ENCODE results near the gene EFNA1. TPM values are rescaled to one million over a fixed set of nuclear protein-coding genes. Genes with fewer than 3 reads are reported as not detected.

EFNA1 gene
- total and polyA plus RNA-seq, 2 of the 13 experiments (the other 11 are each of a cell fraction or from before 2014, with no cell fraction given), result 81.8 to 874 TPM

DNA sequence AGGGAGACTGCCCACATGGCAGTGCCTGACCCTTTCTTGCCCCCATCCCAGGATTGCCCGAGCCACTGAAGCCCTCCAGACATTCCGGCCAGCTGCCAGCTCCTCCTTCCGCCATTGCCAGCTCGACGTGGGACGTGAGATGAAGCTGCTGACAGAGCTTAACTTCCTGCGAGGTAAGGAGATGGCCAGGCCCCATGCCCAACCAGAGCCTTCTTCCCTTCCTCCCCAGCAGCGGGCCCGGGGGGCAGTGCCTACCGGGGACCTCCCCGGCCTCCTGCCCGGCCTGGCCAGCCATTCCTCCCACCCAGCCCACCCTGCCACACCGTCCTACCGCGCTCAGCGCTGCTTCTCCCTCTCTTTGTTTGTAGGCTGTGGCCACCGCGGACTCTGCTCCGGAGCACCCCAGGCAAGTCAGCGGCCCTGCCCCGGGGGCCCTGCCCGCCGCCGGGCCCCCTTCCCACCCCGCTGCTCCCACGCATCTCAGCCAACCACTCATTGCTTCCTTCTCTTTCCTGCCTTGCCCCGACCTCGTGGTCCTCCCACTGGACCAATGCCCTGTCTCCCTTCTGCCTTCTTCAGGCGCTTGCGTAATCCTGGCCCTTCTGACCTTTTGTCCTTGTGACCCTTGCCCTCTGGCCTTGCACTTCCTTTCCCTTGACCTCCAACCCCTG lies 50.9 kb downstream of the EFNA1 start (continued):
- no peak for TF ChIP-seq ATF1 (CRISPR knock-in tag; IDR thresholded peaks at IDR 0.05)
- no peak for TF ChIP-seq SMAD3 (CRISPR knock-in tag; IDR thresholded peaks at IDR 0.05)
- no peak for TF ChIP-seq ZNF326 (CRISPR knock-in tag; IDR thresholded peaks at IDR 0.05; ENCODE audit: borderline replicate concordance)
- TF ChIP-seq HOXA3 (CRISPR knock-in tag; IDR thresholded peaks at IDR 0.05), result peak; percentile 57; the same call in 1 of the 2 replicates
- TF ChIP-seq ZZZ3 (CRISPR knock-in tag; IDR thresholded peaks at IDR 0.05; ENCODE audit: borderline replicate concordance), result no peak
- peak; percentile 98 for TF ChIP-seq NR2F2 (IDR thresholded peaks at IDR 0.05; ENCODE audit: borderline replicate concordance, low read depth)
- no peak for TF ChIP-seq ZNF552 (CRISPR knock-in tag; IDR thresholded peaks at IDR 0.05; ENCODE audit: borderline replicate concordance)
- no peak for TF ChIP-seq ZNF121 (CRISPR knock-in tag; IDR thresholded peaks at IDR 0.05)
- TF ChIP-seq, protein P1, sequence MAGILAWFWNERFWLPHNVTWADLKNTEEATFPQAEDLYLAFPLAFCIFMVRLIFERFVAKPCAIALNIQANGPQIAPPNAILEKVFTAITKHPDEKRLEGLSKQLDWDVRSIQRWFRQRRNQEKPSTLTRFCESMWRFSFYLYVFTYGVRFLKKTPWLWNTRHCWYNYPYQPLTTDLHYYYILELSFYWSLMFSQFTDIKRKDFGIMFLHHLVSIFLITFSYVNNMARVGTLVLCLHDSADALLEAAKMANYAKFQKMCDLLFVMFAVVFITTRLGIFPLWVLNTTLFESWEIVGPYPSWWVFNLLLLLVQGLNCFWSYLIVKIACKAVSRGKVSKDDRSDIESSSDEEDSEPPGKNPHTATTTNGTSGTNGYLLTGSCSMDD (CRISPR knock-in tag; IDR thresholded peaks at IDR 0.05), result no peak
- peak; percentile 57; the same call in 1 of the 2 replicates for TF ChIP-seq MYC (CRISPR knock-in tag; IDR thresholded peaks at IDR 0.05; ENCODE audit: borderline replicate concordance)
- TF ChIP-seq ZNF432 (CRISPR knock-in tag; IDR thresholded peaks at IDR 0.05; ENCODE audit: borderline replicate concordance), result no peak
- no peak for TF ChIP-seq TBX2 (CRISPR knock-in tag; IDR thresholded peaks at IDR 0.05; ENCODE audit: borderline replicate concordance)
- TF ChIP-seq NFE2L1 (CRISPR knock-in tag; IDR thresholded peaks at IDR 0.05; ENCODE audit: borderline replicate concordance), result no peak
- TF ChIP-seq ZNF333 (CRISPR knock-in tag; IDR thresholded peaks at IDR 0.05; ENCODE audit: borderline replicate concordance), result no peak
- no peak for TF ChIP-seq FLYWCH1 (CRISPR knock-in tag; IDR thresholded peaks at IDR 0.05)
- TF ChIP-seq, protein P2, sequence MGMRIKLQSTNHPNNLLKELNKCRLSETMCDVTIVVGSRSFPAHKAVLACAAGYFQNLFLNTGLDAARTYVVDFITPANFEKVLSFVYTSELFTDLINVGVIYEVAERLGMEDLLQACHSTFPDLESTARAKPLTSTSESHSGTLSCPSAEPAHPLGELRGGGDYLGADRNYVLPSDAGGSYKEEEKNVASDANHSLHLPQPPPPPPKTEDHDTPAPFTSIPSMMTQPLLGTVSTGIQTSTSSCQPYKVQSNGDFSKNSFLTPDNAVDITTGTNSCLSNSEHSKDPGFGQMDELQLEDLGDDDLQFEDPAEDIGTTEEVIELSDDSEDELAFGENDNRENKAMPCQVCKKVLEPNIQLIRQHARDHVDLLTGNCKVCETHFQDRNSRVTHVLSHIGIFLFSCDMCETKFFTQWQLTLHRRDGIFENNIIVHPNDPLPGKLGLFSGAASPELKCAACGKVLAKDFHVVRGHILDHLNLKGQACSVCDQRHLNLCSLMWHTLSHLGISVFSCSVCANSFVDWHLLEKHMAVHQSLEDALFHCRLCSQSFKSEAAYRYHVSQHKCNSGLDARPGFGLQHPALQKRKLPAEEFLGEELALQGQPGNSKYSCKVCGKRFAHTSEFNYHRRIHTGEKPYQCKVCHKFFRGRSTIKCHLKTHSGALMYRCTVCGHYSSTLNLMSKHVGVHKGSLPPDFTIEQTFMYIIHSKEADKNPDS (CRISPR knock-in tag; IDR thresholded peaks at IDR 0.05), result no peak
- TF ChIP-seq ZNF460 (CRISPR knock-in tag; IDR thresholded peaks at IDR 0.05; ENCODE audit: borderline replicate concordance), result no peak
- no peak for TF ChIP-seq PRPF4 (IDR thresholded peaks at IDR 0.05; ENCODE audit: low read depth, low read length, poor library complexity, severe bottlenecking)
- no peak for TF ChIP-seq YEATS2 (CRISPR knock-in tag; IDR thresholded peaks at IDR 0.05; ENCODE audit: borderline replicate concordance)
- TF ChIP-seq ZIK1 (CRISPR knock-in tag; IDR thresholded peaks at IDR 0.05; ENCODE audit: borderline replicate concordance, low read depth), result no peak
- no peak for TF ChIP-seq HOXA5 (CRISPR knock-in tag; IDR thresholded peaks at IDR 0.05)
- no peak for TF ChIP-seq ZNF703 (CRISPR knock-in tag; IDR thresholded peaks at IDR 0.05; ENCODE audit: borderline replicate concordance)
- TF ChIP-seq ZBTB7B (CRISPR knock-in tag; IDR thresholded peaks at IDR 0.05), result 0 out of 2 replicates have a peak, but pooled peaks have one; percentile 12
- TF ChIP-seq NCOA5 (CRISPR knock-in tag; IDR thresholded peaks at IDR 0.05), result no peak
- TF ChIP-seq DR1 (CRISPR knock-in tag; IDR thresholded peaks at IDR 0.05), result no peak
- TF ChIP-seq CHCHD3 (CRISPR knock-in tag; IDR thresholded peaks at IDR 0.05), result no peak
- TF ChIP-seq ATRX (CRISPR knock-in tag; IDR thresholded peaks at IDR 0.05; ENCODE audit: borderline replicate concordance), result no peak
- peak; percentile 25 for TF ChIP-seq YY1 (IDR thresholded peaks at IDR 0.05; ENCODE audit: insufficient read depth, insufficient replicate concordance, low read depth, low read length)
- no peak for TF ChIP-seq FOXJ3 (CRISPR knock-in tag; IDR thresholded peaks at IDR 0.05; ENCODE audit: borderline replicate concordance)
- 0 out of 2 replicates have a peak, but pooled peaks have one; percentile 25 for TF ChIP-seq SP2 (CRISPR knock-in tag; IDR thresholded peaks at IDR 0.05)

Measured in HepG2 (cell line).